HCEC 1CT (cell line): ENCODE data around the gene FNDC11.
"Not testable (repeated sequence)": the region's sequence is repeated elsewhere in the genome, so short reads cannot be mapped to it uniquely, and the experiment has no call there.

Experiments used
- DNase-seq: peaks from one replicate; pipeline ENCODE4 v3.0.0-alpha.2; 2017

Gene FNDC11

GRCh38 chr20:63587256-63587655 lies 33.3 kb downstream of the FNDC11 start:
- DNase-seq: no peak

- no peak for DNase-seq
These were observed 34.0 kb downstream of the FNDC11 start for GRCh38 chr20:63587776-63588591.

DNA sequence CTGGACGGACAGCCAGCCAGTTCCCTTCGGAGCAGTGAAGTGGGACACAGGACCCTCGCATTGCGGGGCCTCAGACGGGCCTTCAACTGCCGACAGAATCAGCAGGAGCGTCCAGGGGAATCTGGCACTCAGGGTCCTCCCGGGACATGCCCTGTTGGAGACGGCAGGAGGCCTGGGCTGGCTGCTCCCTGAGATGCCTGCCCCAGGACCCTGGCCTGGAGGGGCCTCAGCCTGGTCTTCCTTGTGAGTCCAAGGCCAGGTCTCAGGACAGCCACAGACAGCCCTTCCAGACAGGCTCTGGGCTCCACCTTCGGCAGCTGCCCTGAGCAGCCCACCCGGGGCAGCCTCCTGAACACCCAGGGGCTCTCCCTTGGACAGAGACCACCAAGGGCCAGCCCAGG lies 34.7 kb downstream of the FNDC11 start:
- no peak for DNase-seq

- no peak for DNase-seq
These were observed 35.6 kb downstream of the FNDC11 start for GRCh38 chr20:63589261-63590217.

GRCh38 chr20:63590218-63591146 lies 36.5 kb downstream of the FNDC11 start:
- DNase-seq: no peak

DNA sequence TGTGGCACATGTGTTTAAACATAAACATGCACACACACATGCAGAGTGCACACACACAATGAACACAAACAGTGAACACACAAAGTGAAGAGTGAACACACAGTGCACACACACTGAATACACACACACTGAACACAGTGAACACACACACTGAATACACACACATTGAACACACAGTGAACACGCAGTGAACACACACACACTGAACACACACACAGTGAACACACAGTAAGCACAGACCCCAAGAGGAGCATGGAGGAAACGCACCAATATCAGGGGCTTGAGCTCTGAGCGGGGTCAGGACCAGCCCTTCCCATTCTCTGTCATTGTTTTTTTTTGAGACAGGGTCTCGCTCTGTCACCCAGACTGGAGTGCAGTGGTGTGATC lies 37.2 kb downstream of the FNDC11 start:
- DNase-seq: no peak

DNA sequence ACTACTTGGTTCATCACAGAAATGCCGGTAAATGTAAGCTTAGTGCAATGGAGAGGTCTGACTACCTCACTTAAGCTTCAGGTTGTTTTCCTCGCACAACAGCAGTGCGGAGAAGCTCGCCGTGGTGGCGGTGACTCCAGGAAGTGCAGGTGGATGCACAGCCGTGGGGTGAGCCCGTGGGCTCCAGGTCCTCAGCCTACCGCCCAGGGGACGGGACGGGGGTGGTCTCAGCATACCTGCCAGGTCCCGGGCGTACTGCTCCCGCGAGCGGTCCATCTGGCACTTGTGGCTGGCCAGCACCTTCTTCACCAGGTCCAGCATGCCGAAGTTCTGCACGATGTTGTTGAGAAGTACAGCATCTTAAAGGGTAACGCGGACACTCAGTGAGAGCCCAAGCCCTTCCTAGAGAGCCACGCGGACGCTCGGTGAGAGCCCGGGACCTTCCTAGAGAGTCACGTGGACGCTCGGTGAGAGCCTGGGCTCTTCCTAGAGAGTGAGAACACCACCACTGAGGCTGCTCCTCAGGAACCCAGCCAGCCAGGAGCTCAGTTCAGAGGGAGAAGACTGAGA lies 37.9 kb downstream of the FNDC11 start:
- no peak for DNase-seq

DNA sequence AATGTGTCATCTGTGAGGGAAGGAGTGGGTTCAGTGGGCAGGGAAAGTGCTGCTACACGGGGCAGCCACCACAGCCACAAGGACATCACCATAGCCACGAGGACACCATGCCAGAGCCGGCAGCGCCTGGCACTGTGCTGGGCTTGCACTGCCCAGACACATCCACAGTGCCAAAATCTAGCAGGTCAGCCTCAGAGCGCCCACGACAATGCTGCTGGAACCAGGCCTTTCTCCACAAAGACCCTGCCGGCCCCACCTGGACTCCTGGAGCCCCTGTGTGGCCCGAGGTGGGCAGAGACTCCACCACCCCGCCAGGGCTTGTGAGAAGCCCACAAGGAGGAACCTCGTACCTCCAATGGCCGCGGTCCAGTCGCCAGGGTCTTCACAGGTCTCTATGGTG lies 38.7 kb downstream of the FNDC11 start:
- no peak for DNase-seq

- DNase-seq: peak; percentile 51
These were observed 40.1 kb downstream of the FNDC11 start for GRCh38 chr20:63594043-63594561.

- DNase-seq: no peak
These were observed 41.6 kb downstream of the FNDC11 start for GRCh38 chr20:63595416-63596127.

- no peak for DNase-seq
These were observed 42.5 kb downstream of the FNDC11 start for GRCh38 chr20:63596423-63596822.

DNA sequence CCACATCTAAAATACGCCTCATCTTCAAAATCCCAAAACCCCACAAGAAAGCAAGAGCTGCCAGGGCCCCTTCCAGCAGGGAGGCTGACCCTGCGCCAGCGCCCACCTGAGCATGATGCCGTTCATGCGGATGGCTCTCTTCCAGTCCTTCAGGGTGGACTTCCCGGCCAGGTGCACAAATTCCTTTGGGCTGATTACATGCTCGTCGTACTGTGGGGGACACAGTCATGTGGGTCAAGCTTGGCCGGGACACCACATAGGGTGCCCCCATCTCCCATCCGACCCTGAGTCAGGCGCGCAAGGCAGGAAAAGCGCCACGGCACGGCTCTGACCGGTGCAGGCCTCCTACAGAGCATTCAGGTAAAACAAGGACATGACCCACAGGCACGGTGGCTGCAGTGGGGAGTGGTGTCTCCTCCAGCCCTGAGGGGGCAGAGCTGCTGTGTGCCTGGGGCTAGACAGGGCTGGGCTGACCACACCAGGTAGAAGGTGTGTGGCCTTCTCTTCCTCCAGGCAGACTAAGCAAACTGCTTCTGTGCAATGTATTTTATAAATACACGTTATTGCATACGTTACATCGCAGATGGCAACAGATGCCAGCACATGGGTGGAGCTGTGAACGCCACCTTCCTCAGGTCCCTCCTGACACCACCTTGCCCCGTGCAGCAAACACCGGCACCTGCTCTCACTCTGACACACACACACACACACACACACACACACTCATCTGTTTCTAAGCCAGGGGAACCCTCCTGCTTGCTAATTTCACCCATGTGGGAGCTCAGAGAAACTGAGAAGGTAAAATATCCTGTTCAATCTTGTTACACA lies 43.9 kb downstream of the FNDC11 start:
- DNase-seq: no peak

- no peak for DNase-seq
These were observed 44.8 kb downstream of the FNDC11 start for GRCh38 chr20:63598479-63599395.

DNA sequence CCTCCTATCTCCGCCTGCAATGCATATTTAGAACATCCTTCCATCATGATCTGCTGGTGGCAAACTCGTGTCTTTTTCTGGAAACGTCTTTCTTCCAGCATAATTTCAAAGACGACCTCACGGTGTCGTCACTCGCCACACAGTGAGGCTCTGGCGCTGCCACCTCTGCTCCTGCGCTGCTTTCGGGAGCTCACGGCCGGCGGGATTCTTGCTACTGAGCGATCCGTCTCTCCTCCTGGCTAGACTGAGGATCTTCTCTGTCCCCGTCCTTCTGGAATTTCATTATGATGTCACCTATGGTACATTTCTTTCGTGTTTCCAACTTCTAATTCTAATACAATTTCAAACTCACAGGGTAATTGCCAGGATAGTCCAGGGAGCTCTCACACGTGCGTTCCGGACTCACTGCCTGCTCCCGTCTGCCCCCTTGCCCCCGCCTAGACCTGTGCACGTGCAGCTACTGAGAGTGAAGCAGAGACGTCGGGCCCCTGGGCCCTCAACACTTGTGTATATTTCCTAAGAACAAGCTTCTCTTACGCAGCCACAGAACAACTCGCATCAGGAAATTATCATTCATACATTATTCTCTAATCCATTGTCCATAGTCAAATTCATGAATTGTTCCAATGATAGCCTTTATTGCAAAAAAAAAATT lies 45.6 kb downstream of the FNDC11 start:
- no peak for DNase-seq

DNA sequence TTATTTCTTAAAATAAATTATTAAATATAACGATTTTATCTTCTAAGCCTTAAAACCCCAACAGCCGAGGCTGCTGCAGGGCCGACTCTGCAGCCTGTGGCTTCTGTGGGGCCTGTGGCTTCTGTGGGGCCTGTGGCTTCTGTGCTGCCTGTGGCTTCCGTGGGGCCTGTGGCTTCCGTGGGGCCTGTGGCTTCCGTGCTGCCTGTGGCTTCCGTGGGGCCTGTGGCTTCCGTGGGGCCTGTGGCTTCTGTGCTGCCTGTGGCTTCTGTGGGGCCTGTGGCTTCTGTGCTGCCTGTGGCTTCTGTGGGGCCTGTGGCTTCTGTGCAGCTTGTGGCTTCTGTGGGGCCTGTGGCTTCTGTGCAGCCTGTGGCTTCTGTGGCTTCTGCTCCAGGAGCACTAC lies 47.7 kb downstream of the FNDC11 start:
- DNase-seq: not testable (repeated sequence)

- DNase-seq: no peak
These were observed 48.4 kb downstream of the FNDC11 start for GRCh38 chr20:63602321-63602720.
